Astrocyte (in vitro differentiated cells and primary cell): Measurements from ENCODE around the gene EPHB2. TPM values are rescaled to one million over a fixed set of nuclear protein-coding genes. Genes with fewer than 3 reads are reported as not detected.

ENCODE experiments used
- DNase-seq: peaks from one replicate; pipeline ENCODE4 v3.0.0-alpha.2; 2010; ENCODE audit warnings: low read depth
- FAIRE-seq: peaks from 2 replicates; lab custom pipeline; 2011; peaks lifted over from hg19 to GRCh38; lab: Jason Lieb, UNC
- H2AFZ ChIP-seq: 2 replicates; pipeline ENCODE4 v1.6.0; 2012; ENCODE audit warnings: low read depth, low read length, inconsistent platforms
- H3K27ac ChIP-seq: 2 replicates; pipeline ENCODE4 v1.5.1; 2011; ENCODE audit warnings: low read depth, low read length, inconsistent platforms
- H3K27me3 ChIP-seq: 2 replicates; pipeline ENCODE4 v1.6.0; 2011; ENCODE audit warnings: low read length, inconsistent platforms; ENCODE audit not compliant: insufficient read depth
- H3K36me3 ChIP-seq: 2 replicates; pipeline ENCODE4 v1.5.1; 2011; ENCODE audit warnings: low read length, inconsistent platforms; ENCODE audit not compliant: insufficient read depth
- H3K4me1 ChIP-seq: 2 replicates; pipeline ENCODE4 v1.5.1; 2011; ENCODE audit warnings: low read length, inconsistent platforms; ENCODE audit not compliant: insufficient read depth
- H3K4me2 ChIP-seq: 2 replicates; pipeline ENCODE4 v1.6.0; 2012; ENCODE audit warnings: low read length, inconsistent platforms
- H3K4me3 ChIP-seq: 2 replicates; pipeline ENCODE4 v1.5.1; 2011; ENCODE audit warnings: low read depth, mild to moderate bottlenecking, low read length, inconsistent platforms; ENCODE audit not compliant: insufficient read depth
- H3K79me2 ChIP-seq: 2 replicates; pipeline ENCODE4 v1.6.0; 2012; ENCODE audit warnings: mild to moderate bottlenecking, low read length, inconsistent platforms; ENCODE audit not compliant: insufficient read depth
- H3K9ac ChIP-seq: 2 replicates; pipeline ENCODE4 v1.6.0; 2012; ENCODE audit warnings: mild to moderate bottlenecking, low read length, inconsistent platforms
- H3K9me3 ChIP-seq: 2 replicates; pipeline ENCODE4 v1.5.1; 2012; ENCODE audit warnings: low read depth, mild to moderate bottlenecking, low read length, inconsistent platforms; ENCODE audit not compliant: insufficient read depth
- H4K20me1 ChIP-seq: 2 replicates; pipeline ENCODE4 v1.6.0; 2012; ENCODE audit warnings: low read length, inconsistent platforms; ENCODE audit not compliant: insufficient read depth
- H3K27ac Mint-ChIP-seq: one replicate; pipeline ENCODE4 v1.8.0; 2021; ENCODE audit warnings: mild to moderate bottlenecking, mixed read lengths; ENCODE audit not compliant: unreplicated experiment
- H3K27me3 Mint-ChIP-seq: one replicate; pipeline ENCODE4 v1.8.0; 2021; ENCODE audit warnings: low read depth, mixed read lengths; ENCODE audit not compliant: unreplicated experiment
- H3K36me3 Mint-ChIP-seq: one replicate; pipeline ENCODE4 v1.8.0; 2021; ENCODE audit warnings: low read depth, mixed read lengths; ENCODE audit not compliant: unreplicated experiment
- H3K4me1 Mint-ChIP-seq: one replicate; pipeline ENCODE4 v1.8.0; 2021; ENCODE audit warnings: low read depth, mixed read lengths; ENCODE audit not compliant: unreplicated experiment
- H3K4me3 Mint-ChIP-seq: one replicate; pipeline ENCODE4 v1.8.0; 2021; ENCODE audit warnings: mild to moderate bottlenecking, moderate library complexity, mixed read lengths; ENCODE audit not compliant: unreplicated experiment
- H3K9me3 Mint-ChIP-seq: one replicate; pipeline ENCODE4 v1.8.0; 2021; ENCODE audit warnings: mild to moderate bottlenecking, mixed read lengths; ENCODE audit not compliant: unreplicated experiment
- CTCF ChIP-seq: IDR thresholded peaks from 2 replicates; pipeline ENCODE4 v1.5.1; 2011; ENCODE audit warnings: low read depth, mild to moderate bottlenecking, inconsistent platforms, low read length, moderate library complexity; ENCODE audit not compliant: insufficient read depth
- EZH2 ChIP-seq: IDR thresholded peaks from 2 replicates; pipeline ENCODE4 v1.6.1; 2012; ENCODE audit warnings: mild to moderate bottlenecking, low read length, inconsistent platforms; ENCODE audit not compliant: insufficient read depth
- total RNA-seq: library from RNA; stranded (reverse); gene quantifications from 2 replicates; pipeline ENCODE4 v1.2.1, GENCODE V29; 2021

The EPHB2 gene
- total RNA-seq, 1 donor from 2014 or later = 8.4 TPM

- Histone ChIP-seq H3K4me3 (no peak overlapping the region), H3K27ac (no peak overlapping the region), H3K27me3 (no peaks in the 10 kb centered on the region), H3K4me1 (no peaks in the 10 kb centered on the region), H3K4me2 (no peak overlapping the region), H3K79me2 (peaks cover 93% of the 10 kb centered on the region), H2AFZ (no peak overlapping the region), H3K9ac (no peak overlapping the region), H3K36me3 (no peaks in the 10 kb centered on the region), H3K9me3 (no peaks in the 10 kb centered on the region), H4K20me1 (peaks cover 95% of the 10 kb centered on the region)
- H3K4me1 Mint-ChIP-seq = no peaks in the 10 kb centered on the region
- H3K4me3 Mint-ChIP-seq = no peak overlapping the region
- H3K9me3 Mint-ChIP-seq = no peaks in the 10 kb centered on the region
- no peak for DNase-seq
- FAIRE-seq = no peak
- H3K27ac Mint-ChIP-seq = no peak overlapping the region
- H3K27me3 Mint-ChIP-seq = peaks cover 35% of the 10 kb centered on the region
- TF ChIP-seq CTCF (no peak), EZH2 (no peak)
- H3K36me3 Mint-ChIP-seq = peaks cover 7% of the 10 kb centered on the region
These were observed 12.4 kb downstream of the EPHB2 start for GRCh38 chr1:22722901-22723550.

GRCh38 chr1:22727873-22728272 lies 17.2 kb downstream of the EPHB2 start:
- Mint-ChIP-seq H3K27ac (no peak overlapping the region), H3K36me3 (peaks cover 3% of the 10 kb centered on the region), H3K9me3 (no peaks in the 10 kb centered on the region), H3K4me1 (no peaks in the 10 kb centered on the region), H3K27me3 (peaks cover 28% of the 10 kb centered on the region), H3K4me3 (no peak overlapping the region)
- no peak overlapping the region for H3K4me2 ChIP-seq
- peaks cover 93% of the 10 kb centered on the region for H3K79me2 ChIP-seq
- H3K9me3 ChIP-seq = no peaks in the 10 kb centered on the region
- H4K20me1 ChIP-seq = peaks cover 95% of the 10 kb centered on the region
- TF ChIP-seq CTCF = no peak
- TF ChIP-seq EZH2 = no peak
- H3K4me1 ChIP-seq = no peaks in the 10 kb centered on the region
- no peaks in the 10 kb centered on the region for H3K36me3 ChIP-seq
- DNase-seq (no peak), FAIRE-seq (no peak)
- H3K4me3 ChIP-seq = no peak overlapping the region
- no peak overlapping the region for H3K27ac ChIP-seq
- H2AFZ ChIP-seq = no peak overlapping the region
- no peaks in the 10 kb centered on the region for H3K27me3 ChIP-seq
- H3K9ac ChIP-seq = no peak overlapping the region

DNA sequence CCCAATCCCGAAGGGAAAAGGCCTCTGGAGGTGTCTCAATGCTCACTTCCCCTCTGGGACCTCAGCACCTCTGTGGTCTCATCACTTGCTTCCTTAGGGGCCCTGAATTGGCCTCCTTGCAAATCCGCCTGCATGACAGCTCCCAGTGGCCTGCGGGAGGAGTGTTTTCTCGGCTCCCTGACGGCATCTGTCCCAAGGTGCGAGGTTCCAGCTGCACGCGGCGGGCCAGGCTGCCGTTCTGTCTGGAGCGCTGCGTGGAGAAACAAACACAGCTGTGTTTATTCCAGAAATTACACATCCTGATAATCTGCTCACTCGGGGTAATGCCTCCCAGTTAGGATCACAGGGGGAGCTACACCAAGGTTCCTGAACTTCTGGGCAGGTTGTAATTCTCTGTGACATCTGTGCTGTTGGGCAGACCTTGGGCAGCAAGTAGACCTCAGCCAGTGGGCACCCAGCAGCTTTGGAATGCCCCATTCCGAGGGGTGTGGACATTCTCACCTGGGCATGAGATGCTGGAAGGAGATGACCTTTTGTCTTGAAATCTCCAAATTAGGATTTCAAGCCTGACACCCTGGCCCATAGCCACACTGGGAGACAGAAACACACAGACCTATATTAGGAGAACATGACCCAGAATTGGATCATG lies 18.2 kb downstream of the EPHB2 start:
- Histone ChIP-seq H3K9ac (no peak overlapping the region), H4K20me1 (peaks cover 93% of the 10 kb centered on the region), H3K79me2 (peaks cover 91% of the 10 kb centered on the region), H3K4me2 (no peak overlapping the region), H3K4me1 (no peaks in the 10 kb centered on the region), H2AFZ (no peak overlapping the region), H3K36me3 (no peaks in the 10 kb centered on the region), H3K4me3 (no peak overlapping the region), H3K27me3 (no peaks in the 10 kb centered on the region), H3K27ac (no peak overlapping the region), H3K9me3 (no peaks in the 10 kb centered on the region)
- no peak for DNase-seq
- no peak overlapping the region for H3K4me3 Mint-ChIP-seq
- TF ChIP-seq EZH2 (no peak), CTCF (no peak)
- H3K4me1 Mint-ChIP-seq = no peaks in the 10 kb centered on the region
- peaks cover 27% of the 10 kb centered on the region for H3K27me3 Mint-ChIP-seq
- H3K9me3 Mint-ChIP-seq = no peaks in the 10 kb centered on the region
- H3K36me3 Mint-ChIP-seq = peaks cover 3% of the 10 kb centered on the region
- FAIRE-seq = no peak
- no peak overlapping the region for H3K27ac Mint-ChIP-seq
